ENCODE results near the gene AKT2. TPM values are rescaled to one million over a fixed set of nuclear protein-coding genes. Genes with fewer than 3 reads are reported as not detected.
A peak's percentile ranks its signal among the peaks of the same experiment; 100 is the strongest.

AKT2 gene
- total and polyA plus RNA-seq, 5 donors = 94.9 to 131 (median 124) TPM

DNA sequence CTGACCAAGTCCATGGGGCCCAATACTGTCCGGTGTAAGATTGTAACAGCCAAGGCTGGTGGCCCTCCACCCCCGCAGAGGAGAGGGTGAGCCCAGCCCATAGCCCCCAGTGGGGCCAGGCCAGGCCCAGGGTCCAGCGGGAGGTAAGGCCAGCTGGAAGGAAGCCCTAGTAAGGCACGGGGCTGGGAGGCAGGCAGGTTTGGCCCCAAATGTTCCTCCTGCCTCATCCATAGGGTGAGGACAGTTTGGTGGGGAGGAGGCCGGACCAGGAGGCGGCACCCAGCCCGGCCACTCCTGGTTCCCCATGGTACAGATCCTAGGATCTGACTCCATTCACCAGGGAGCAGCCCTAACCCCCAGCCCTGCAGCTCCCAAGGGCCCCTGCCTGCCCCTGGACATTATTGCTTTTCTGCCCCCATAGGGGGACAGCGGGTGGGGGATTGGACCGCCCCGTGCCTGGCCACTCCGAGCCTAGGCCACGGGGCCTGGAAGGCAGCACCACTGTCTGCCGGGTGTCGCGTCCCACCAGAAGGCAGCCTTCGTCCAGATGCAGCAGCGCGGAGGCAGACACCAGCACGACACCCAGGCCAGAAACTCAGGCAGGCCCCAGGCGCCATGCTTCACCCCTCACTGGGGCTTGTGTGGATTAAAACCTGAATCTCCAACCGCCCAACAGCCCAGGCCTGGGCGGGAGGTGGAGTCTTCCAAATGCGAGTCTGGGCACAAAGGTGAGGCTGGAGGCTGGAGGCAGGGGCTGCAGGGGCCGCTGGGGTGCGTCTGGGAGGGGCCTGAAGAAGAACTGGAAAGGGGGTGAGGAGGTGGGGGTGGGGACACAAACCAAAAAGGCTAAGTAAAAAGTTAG is 52.0 kb downstream of the AKT2 start:
- DNase-seq = peak in 1 of 3 donors; percentile 33
- H3K27ac ChIP-seq (ENCODE audit: low read length) = no peak overlapping the region
- peaks cover 5% of the 10 kb centered on the region for H3K4me1 ChIP-seq (ENCODE audit: control insufficient read depth, insufficient read depth, low read length)
- peak; percentile 6 to 9 for ATAC-seq
- no peaks in the 10 kb centered on the region for H3K9me3 ChIP-seq (ENCODE audit: control insufficient read depth, low read length)
- intact Hi-C loops (cut with DNase I) = no loop called here
- WGBS = 91% methylated on average over 25 of the region's 25 CpGs
- H3K27me3 ChIP-seq (ENCODE audit: control insufficient read depth, insufficient read depth) = no peaks in the 10 kb centered on the region
- no peak overlapping the region for H3K4me3 ChIP-seq (ENCODE audit: low read length)

DNA sequence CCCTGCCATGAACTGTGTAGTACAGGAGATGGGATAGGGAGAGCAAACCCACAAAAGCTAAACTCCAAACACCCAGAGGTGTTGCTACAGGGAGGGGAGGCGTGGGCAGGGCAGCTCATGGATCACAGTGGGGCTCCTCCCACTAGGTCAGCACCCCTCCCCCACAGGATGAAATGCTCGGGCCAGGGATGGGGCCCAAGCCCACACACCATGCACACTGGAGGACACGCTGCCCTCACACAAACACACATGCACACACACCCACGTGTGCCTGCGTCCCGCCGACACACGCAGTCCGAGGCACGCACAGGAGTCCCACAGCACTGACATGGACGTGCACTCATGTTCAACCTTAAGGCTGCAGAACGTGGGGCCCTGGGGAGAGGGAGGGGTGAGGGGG is 52.7 kb downstream of the AKT2 start:
- ATAC-seq = peak; percentile 13 to 18
- 79% methylated on average over 12 of the region's 12 CpGs for WGBS
- DNase-seq = peak in 2 of 3 donors; percentile 56 to 62

DNA sequence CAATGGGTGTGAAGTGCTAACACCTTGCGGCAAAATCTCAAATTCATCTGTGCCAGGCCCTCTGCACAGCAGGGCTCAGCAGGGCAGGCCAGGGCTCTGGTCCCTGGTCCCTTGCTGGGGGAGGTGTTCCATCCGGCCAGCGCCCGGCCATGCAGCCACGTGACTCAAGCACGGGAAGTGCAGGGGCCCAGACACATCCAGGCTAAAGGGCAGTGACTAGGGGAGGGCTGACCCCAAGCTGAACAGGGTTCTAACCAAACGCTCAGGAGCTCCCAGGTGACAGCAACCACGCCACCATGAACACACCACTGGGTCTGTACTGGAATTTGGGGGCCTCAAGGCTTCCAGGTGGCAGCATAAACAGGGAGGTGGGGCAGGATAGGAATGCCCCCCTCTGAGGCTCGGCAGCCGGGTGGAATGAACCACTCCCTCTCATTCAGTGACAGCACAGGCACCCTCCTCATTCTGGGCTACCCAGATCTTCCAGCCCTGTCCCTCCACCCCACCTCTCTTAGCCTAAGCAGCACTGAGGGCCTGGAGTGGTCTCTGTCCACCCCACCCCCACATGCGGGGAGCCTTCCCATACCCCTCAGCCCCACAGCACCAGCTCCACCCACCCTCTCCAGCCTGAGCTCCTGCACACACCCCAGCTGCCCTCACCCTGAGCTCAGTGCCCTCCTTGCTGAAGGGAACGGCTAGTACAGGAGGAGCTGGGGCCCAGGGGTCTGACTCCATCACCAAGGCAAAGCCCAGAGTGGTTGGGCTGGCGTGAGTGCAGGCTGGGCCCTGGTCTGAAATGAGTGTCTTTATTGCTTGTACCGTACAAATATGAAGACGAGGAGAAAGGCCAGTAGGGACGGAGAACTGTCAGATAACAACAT is 53.4 kb downstream of the AKT2 start:
- 41% methylated on average over 16 of the region's 16 CpGs for WGBS
- H3K4me1 ChIP-seq (ENCODE audit: control insufficient read depth, insufficient read depth, low read length) = peaks cover 5% of the 10 kb centered on the region
- DNase-seq (peak in 2 of 3 donors; percentile 73 to 79), ATAC-seq (peak; percentile 55 to 75)
- intact Hi-C loops (cut with DNase I) = no loop called here
- H3K27ac ChIP-seq (ENCODE audit: low read length) = peak overlapping the region; percentile 43
- H3K27me3 ChIP-seq (ENCODE audit: control insufficient read depth, insufficient read depth) = no peaks in the 10 kb centered on the region
- no peaks in the 10 kb centered on the region for H3K9me3 ChIP-seq (ENCODE audit: control insufficient read depth, low read length)
- no peak overlapping the region for H3K4me3 ChIP-seq (ENCODE audit: low read length)

More for the DNA sequence above, 52.7 kb downstream of the AKT2 start:
- intact Hi-C loops (cut with DNase I) = no loop called here
- Histone ChIP-seq H3K27ac (ENCODE audit: low read length) (no peak overlapping the region), H3K4me3 (ENCODE audit: low read length) (no peak overlapping the region), H3K4me1 (ENCODE audit: control insufficient read depth, insufficient read depth, low read length) (peaks cover 5% of the 10 kb centered on the region), H3K9me3 (ENCODE audit: control insufficient read depth, low read length) (no peaks in the 10 kb centered on the region), H3K27me3 (ENCODE audit: control insufficient read depth, insufficient read depth) (no peaks in the 10 kb centered on the region)

DNA sequence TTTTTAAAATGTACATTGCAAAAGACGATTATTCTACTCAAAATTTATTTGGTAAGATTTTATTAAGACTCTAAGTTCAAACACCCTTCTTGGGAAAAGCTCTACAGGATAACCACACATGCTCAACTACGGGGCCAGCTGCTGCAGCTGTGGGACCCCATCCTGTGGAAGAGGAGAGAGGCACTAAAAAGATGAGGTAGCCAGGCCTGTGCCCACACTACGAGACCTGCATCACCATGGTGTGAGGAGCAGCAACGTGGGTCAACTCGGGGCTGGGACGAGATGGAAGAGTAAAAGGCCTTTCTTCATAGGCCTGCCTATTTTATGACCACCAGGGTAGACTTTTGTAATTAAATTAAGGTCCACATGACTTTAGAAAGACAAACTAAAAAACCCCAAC is 54.1 kb downstream of the AKT2 start:
- WGBS = 83% methylated on average over 6 of the region's 6 CpGs
- peaks cover 5% of the 10 kb centered on the region for H3K4me1 ChIP-seq (ENCODE audit: control insufficient read depth, insufficient read depth, low read length)
- intact Hi-C loops (cut with DNase I) = no loop called here
- no peak for ATAC-seq
- H3K27ac ChIP-seq (ENCODE audit: low read length) = no peak overlapping the region
- H3K4me3 ChIP-seq (ENCODE audit: low read length) = no peak overlapping the region
- DNase-seq = no peak
- no peaks in the 10 kb centered on the region for H3K9me3 ChIP-seq (ENCODE audit: control insufficient read depth, low read length)
- H3K27me3 ChIP-seq (ENCODE audit: control insufficient read depth, insufficient read depth) = no peaks in the 10 kb centered on the region

DNA sequence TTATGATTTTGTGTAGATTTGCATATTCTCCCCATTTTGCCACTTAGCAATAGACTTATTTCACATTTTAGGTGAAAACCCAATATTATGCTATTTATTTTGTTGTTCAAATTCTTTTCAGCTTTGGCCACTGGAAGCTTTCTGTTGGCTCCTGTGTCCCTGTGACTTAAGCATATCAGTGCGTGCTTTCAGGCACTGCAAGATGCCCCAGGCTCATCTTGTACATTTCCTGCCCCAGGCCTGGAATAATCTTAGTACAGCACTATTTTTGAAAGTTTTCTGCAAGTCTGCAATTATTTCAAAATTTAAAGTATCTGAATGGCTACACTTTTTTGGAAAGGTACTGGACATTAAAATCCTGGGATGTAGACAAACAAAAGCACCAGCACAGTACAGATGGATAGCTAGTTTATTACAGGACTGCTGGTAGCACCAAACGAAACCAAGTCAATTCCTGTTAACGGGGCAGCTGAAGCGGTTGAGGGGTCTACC is 55.2 kb downstream of the AKT2 start:
- Histone ChIP-seq H3K9me3 (ENCODE audit: control insufficient read depth, low read length) (no peaks in the 10 kb centered on the region), H3K4me1 (ENCODE audit: control insufficient read depth, insufficient read depth, low read length) (peaks cover 8% of the 10 kb centered on the region), H3K4me3 (ENCODE audit: low read length) (no peak overlapping the region), H3K27me3 (ENCODE audit: control insufficient read depth, insufficient read depth) (no peaks in the 10 kb centered on the region), H3K27ac (ENCODE audit: low read length) (no peak overlapping the region)
- intact Hi-C loops (cut with DNase I) = loop anchor here in 1 of 4 donors (10.0 kb wide), 1 partner anchor 85 kb away; no protein-coding TSS in a partner anchor
- DNase-seq (no peak), ATAC-seq (no peak)
- 76% methylated on average over 4 of the region's 4 CpGs for WGBS

DNA sequence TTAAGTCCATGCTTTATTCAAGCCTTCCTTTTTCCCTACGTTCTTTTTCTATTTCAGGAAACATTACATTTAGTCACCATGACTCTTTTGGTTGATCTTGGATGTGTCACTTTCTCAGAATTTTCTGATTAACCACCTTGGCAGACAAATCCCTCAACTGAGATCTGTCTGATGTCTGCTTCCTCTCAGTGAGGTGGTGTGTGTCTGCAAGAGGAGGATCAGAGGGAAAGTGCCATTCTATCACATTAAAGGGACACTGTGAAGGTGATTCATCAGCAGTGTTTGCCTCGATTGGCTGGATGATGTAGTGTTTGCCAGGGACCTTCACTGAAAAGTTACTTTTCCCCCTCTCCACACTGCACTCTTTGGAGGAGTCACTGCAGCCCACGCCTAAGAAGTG is 55.7 kb downstream of the AKT2 start:
- Histone ChIP-seq H3K27me3 (ENCODE audit: control insufficient read depth, insufficient read depth) (no peaks in the 10 kb centered on the region), H3K4me1 (ENCODE audit: control insufficient read depth, insufficient read depth, low read length) (peaks cover 8% of the 10 kb centered on the region), H3K4me3 (ENCODE audit: low read length) (no peak overlapping the region), H3K9me3 (ENCODE audit: control insufficient read depth, low read length) (no peaks in the 10 kb centered on the region), H3K27ac (ENCODE audit: low read length) (no peak overlapping the region)
- DNase-seq (no peak), ATAC-seq (no peak)
- intact Hi-C loops (cut with DNase I) = loop anchor here in 1 of 4 donors (10.0 kb wide), 1 partner anchor 85 kb away; no protein-coding TSS in a partner anchor
- 35% methylated on average over 3 of the region's 3 CpGs for WGBS

DNA sequence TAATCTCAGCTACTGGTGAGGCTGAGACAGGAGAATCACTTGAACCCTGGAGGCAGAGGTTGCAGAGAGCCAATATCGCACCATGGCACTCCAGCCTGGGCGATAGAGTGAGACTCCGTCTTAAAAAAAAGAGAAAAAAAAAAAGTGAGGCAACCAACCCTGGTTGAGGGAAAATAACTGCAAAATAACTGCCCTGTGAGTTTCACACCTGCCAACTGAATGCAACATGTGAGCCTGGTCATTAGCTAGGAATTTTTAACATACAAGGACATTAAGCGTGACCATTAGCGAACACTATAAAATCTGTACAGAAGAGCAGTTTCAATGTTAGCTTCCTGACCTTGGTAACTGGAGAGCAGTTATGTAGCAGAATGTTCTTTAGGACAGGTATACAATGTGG is 56.3 kb downstream of the AKT2 start:
- DNase-seq (no peak), ATAC-seq (no peak)
- intact Hi-C loops (cut with DNase I) = loop anchor here in 1 of 4 donors (10.0 kb wide), 1 partner anchor 84 kb away; no protein-coding TSS in a partner anchor
- Histone ChIP-seq H3K27me3 (ENCODE audit: control insufficient read depth, insufficient read depth) (no peaks in the 10 kb centered on the region), H3K4me3 (ENCODE audit: low read length) (no peak overlapping the region), H3K27ac (ENCODE audit: low read length) (no peak overlapping the region), H3K4me1 (ENCODE audit: control insufficient read depth, insufficient read depth, low read length) (peaks cover 8% of the 10 kb centered on the region), H3K9me3 (ENCODE audit: control insufficient read depth, low read length) (no peaks in the 10 kb centered on the region)
- WGBS = 92% methylated on average over 5 of the region's 5 CpGs

DNA sequence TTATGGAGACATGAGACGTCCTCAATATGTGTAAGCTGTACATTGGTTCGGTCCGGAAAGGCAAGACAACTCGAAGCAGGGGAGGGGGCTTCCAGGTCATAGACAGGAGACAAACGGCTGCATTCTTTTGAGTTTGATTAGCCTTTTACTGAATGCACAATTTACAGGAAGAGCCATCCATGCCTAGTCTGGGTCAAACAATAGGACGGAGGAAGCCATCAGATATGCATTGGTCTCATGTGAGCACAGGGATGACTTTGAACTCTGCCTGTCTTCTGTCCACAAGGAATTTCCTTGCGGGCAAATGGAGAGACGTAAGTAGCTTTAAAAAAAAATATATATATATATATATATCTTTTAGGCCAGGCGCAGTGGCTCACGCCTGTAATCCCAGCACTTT is 56.8 kb downstream of the AKT2 start:
- ATAC-seq (no peak), DNase-seq (no peak)
- intact Hi-C loops (cut with DNase I) = loop anchor here in 1 of 4 donors (10.0 kb wide), 1 partner anchor 84 kb away; no protein-coding TSS in a partner anchor
- Histone ChIP-seq H3K27me3 (ENCODE audit: control insufficient read depth, insufficient read depth) (no peaks in the 10 kb centered on the region), H3K4me1 (ENCODE audit: control insufficient read depth, insufficient read depth, low read length) (peaks cover 8% of the 10 kb centered on the region), H3K9me3 (ENCODE audit: control insufficient read depth, low read length) (no peaks in the 10 kb centered on the region), H3K4me3 (ENCODE audit: low read length) (no peak overlapping the region), H3K27ac (ENCODE audit: low read length) (no peak overlapping the region)
- WGBS = 51% methylated on average over 10 of the region's 10 CpGs

DNA sequence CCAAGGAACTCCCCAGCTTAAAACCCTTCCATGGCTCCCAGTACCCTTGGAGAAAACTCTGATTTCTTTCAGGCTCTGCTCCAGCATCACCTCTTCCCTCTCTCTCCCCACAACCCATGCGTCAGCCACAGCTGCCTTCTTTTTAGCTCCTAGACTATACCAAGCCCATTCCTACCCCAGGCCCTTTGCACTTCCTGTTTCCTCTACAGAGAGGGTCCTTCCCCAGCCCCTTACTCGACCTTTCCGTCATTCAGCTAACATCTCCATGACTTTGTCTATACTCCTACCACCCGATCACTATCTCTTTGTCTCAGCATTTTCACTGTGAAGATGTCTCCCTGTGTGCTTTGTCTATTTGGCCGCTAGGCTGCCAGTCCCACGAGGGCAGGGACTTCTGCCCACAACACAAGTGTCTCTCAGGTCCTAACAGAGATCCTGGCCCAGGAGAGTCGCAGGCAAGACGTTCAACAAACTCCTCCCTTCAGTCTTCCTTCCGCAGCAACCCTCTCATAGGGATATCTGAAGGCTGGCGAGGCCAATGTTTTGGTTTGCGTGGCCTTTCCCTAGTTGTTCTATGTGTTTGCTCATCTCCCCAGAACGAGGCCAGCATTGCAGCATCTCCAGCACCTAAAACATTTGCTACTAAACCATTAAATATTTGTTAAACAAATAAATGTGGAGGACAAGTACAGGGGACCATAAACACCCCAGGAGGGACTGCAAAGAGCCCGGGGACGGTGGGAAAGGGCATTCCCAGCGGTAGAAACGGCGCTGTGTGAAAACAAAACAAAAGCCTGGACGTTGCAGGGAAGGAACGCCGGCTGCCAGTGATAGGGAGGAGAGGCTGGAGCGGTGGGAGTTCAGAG is 59.5 kb downstream of the AKT2 start:
- intact Hi-C loops (cut with DNase I) = loop anchor here in 1 of 4 donors (10.0 kb wide), 1 partner anchor 81 kb away; no protein-coding TSS in a partner anchor
- ATAC-seq (no peak), DNase-seq (no peak)
- Histone ChIP-seq H3K27me3 (ENCODE audit: control insufficient read depth, insufficient read depth) (no peaks in the 10 kb centered on the region), H3K9me3 (ENCODE audit: control insufficient read depth, low read length) (no peaks in the 10 kb centered on the region), H3K4me1 (ENCODE audit: control insufficient read depth, insufficient read depth, low read length) (peaks cover 3% of the 10 kb centered on the region), H3K4me3 (ENCODE audit: low read length) (peak overlapping the region; percentile 21), H3K27ac (ENCODE audit: low read length) (no peak overlapping the region)
- 24% methylated on average over 21 of the region's 21 CpGs for WGBS
